ENCODE results near the gene GLMP. TPM values are rescaled to one million over a fixed set of nuclear protein-coding genes. Genes with fewer than 3 reads are reported as not detected.

GLMP gene
- total RNA-seq, 3 donors from 2014 or later = 33.0 to 50.1 (median 35.3) TPM

DNA sequence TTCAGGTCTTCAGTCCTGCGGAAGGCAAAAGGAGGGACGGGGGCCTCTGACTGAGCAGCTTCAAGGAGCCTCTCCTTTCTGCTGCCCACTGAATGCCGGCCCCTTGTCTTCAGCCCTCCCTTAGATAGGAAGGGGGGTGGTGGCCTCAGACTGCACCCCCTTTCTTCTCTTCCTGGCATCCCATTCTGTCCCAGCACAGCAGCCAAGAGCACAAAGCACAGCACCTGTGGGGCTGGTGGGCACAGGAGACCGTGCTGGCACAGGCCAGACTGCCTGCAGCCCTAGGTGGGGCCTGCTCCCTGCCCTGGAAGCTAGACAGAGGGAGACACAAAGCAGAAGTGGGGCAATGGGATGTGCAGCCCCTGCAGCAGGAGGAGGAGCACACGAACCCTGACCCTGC, 45.9 kb downstream of the GLMP start:
- Histone ChIP-seq H3K4me1 (ENCODE audit: low read depth) (peaks cover 16% of the 10 kb centered on the region), H3K36me3 (ENCODE audit: low read depth) (peaks cover 4% of the 10 kb centered on the region), H3K9me3 (no peaks in the 10 kb centered on the region), H3K4me3 (no peak overlapping the region)
- TF ChIP-seq, protein P1, sequence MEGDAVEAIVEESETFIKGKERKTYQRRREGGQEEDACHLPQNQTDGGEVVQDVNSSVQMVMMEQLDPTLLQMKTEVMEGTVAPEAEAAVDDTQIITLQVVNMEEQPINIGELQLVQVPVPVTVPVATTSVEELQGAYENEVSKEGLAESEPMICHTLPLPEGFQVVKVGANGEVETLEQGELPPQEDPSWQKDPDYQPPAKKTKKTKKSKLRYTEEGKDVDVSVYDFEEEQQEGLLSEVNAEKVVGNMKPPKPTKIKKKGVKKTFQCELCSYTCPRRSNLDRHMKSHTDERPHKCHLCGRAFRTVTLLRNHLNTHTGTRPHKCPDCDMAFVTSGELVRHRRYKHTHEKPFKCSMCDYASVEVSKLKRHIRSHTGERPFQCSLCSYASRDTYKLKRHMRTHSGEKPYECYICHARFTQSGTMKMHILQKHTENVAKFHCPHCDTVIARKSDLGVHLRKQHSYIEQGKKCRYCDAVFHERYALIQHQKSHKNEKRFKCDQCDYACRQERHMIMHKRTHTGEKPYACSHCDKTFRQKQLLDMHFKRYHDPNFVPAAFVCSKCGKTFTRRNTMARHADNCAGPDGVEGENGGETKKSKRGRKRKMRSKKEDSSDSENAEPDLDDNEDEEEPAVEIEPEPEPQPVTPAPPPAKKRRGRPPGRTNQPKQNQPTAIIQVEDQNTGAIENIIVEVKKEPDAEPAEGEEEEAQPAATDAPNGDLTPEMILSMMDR (IDR thresholded peaks at IDR 0.05) = no peak
- DNase-seq (no peak), ATAC-seq (no peak)
- intact Hi-C loops (cut with DNase I, micrococcal nuclease) = no loop called here

DNA sequence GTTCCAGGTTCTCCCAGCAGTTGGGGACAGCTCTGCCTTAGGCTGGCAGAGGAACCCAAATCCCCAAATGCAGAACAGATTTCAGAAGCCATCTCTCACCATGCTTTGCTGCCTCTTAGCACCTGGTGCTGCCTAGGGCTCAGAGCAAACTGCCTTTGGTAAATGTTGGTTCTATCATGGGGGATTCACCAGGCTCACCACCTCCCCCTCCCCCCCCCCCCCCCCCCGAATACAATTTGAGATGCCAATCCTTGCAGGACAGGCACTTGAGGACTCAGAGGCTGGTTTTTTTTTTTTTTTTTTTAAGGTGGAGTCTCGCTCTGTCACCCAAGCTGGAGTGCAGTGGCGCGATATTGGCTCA, 47.2 kb downstream of the GLMP start:
- DNase-seq = no peak
- H3K4me3 ChIP-seq = no peak overlapping the region
- intact Hi-C loops (cut with DNase I, micrococcal nuclease) = no loop called here

GRCh38 chr1:156247460-156248322, 47.8 kb downstream of the GLMP start, which contains the start of gene PAQR6:
Gene PAQR6 (minus strand): TSS chr1:156248056. CDS start chr1:156246731, 1,325 bp downstream.
- Histone ChIP-seq H3K36me3 (ENCODE audit: low read depth) (no peaks in the 10 kb centered on the region), H3K9me3 (no peaks in the 10 kb centered on the region), H3K4me1 (ENCODE audit: low read depth) (peaks cover 16% of the 10 kb centered on the region), H3K4me3 (no peak within 1 kb of the TSS)
- ATAC-seq (peak; percentile 21), DNase-seq (peak in 1 of 3 donors; percentile 19)
- TF ChIP-seq, protein P1 (IDR thresholded peaks at IDR 0.05) = no peak
- intact Hi-C loops (cut with DNase I, micrococcal nuclease) = no loop called here

More for the DNA sequence above, 47.2 kb downstream of the GLMP start:
- no peak for ATAC-seq
- Histone ChIP-seq H3K36me3 (ENCODE audit: low read depth) (peaks cover 4% of the 10 kb centered on the region), H3K4me1 (ENCODE audit: low read depth) (peaks cover 16% of the 10 kb centered on the region), H3K9me3 (no peaks in the 10 kb centered on the region)
- TF ChIP-seq, protein P1 (IDR thresholded peaks at IDR 0.05) = no peak

DNA sequence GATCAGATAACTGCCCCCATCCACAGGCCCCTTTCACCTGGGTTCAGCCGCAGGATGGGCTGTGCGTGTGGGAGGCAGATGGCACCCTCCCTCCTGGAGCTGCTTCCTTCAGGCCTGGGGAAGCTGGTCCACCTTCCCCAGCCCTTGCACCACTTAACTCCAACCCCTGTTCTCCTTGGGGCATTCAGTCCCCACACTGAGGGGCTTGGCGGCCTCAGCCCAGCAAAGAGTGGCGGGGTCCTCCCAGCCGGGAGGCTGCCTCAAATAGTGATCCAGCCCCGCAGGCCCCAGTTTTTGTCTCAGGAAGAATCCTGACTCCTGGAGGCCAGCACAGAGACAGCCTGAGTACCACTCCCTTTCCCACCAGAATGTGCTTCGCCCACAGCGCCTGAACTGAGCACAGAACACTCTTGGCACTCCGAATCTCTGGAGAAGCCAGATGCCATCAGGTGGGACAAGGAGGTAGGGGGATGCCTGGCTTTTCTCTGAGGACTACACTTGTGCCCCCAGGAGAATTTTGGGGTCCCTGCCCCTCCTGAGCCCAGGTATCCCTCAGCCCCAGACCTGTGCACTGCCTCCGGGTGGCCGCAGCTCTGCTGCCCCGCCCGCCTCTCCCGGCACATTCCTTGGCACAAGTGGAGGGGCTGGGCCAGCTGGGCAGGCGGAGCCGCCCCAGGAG, 48.6 kb downstream of the GLMP start:
- DNase-seq = no peak
- TF ChIP-seq, protein P1 (IDR thresholded peaks at IDR 0.05) = no peak
- Histone ChIP-seq H3K4me1 (ENCODE audit: low read depth) (peaks cover 16% of the 10 kb centered on the region), H3K36me3 (ENCODE audit: low read depth) (no peaks in the 10 kb centered on the region), H3K4me3 (no peak overlapping the region), H3K9me3 (no peaks in the 10 kb centered on the region)
- peak; percentile 27 for ATAC-seq
- intact Hi-C loops (cut with DNase I, micrococcal nuclease) = no loop called here

DNA sequence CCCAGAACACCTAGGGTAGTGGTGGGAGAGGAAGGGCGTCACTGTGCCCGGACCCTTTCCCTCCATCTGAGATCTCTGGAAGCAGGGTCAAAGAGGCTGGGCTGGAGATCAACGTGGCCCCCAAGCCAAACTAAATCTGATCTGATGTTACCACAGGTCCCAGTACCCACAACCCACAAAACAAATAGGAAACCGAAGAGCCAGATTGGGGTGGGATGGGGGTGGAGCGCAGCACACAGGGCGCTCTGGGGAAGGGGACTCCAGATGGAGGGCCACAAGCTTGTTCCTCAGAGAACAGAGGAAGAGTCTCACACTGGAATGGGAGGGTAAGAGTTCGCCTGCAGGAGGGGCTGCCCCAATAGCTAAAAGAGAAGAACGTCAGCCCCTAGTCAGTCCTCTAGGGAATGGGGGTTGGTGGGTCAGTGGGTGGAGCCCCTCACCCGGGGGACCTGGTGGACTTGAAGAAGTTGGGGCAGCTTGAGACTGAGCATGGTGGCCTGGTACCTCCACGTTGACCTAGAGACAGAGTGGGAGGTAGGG, 49.2 kb downstream of the GLMP start:
- intact Hi-C loops (cut with DNase I, micrococcal nuclease) = no loop called here
- DNase-seq (no peak), ATAC-seq (no peak)
- no peak overlapping the region for H3K4me3 ChIP-seq
- TF ChIP-seq, protein P1 (IDR thresholded peaks at IDR 0.05) = no peak
- H3K9me3 ChIP-seq = no peaks in the 10 kb centered on the region
- H3K36me3 ChIP-seq (ENCODE audit: low read depth) = no peaks in the 10 kb centered on the region
- H3K4me1 ChIP-seq (ENCODE audit: low read depth) = peaks cover 16% of the 10 kb centered on the region

All from mucosa of descending colon (tissue), 3 donors.